PFSK-1 (cell line): Measurements from ENCODE around the gene RAD51B.

Experiments
- FOXP2 ChIP-seq: optimal IDR thresholded peaks from 2 replicates; pipeline ENCODE3; 2011; ENCODE audit warnings: borderline replicate concordance, control low read depth, inconsistent platforms; ENCODE audit not compliant: insufficient read depth; ENCODE audit errors: extremely low read length, extremely low read depth
- POLR2AphosphoS5 ChIP-seq: IDR thresholded peaks from 2 replicates; pipeline ENCODE4 v1.6.1; 2012; ENCODE audit warnings: low read depth, mild to moderate bottlenecking, control low read depth, low read length, moderate library complexity
- SIN3A ChIP-seq: IDR thresholded peaks from 2 replicates; pipeline ENCODE4 v1.6.1; 2012; ENCODE audit warnings: mild to moderate bottlenecking, low read length, moderate library complexity, borderline replicate concordance; ENCODE audit not compliant: insufficient read depth
- TAF1 ChIP-seq: IDR thresholded peaks from 2 replicates; pipeline ENCODE4 v1.6.1; 2012; ENCODE audit warnings: low read length, control low read depth, borderline replicate concordance; ENCODE audit not compliant: insufficient read depth
- TF ChIP-seq, protein P1 (sequence below), 2 experiments: IDR thresholded peaks; 2 replicates each; pipeline versions ENCODE4 v1.6.1 to v1.8.0; 2011 to 2012; ENCODE audit warnings: low read depth in 2 of 2, low read length in 2 of 2, control low read depth in 1 of 2, inconsistent platforms in 1 of 2, mild to moderate bottlenecking in 1 of 2, moderate library complexity in 1 of 2; ENCODE audit not compliant: insufficient read depth in 1 of 2

The RAD51B gene

DNA sequence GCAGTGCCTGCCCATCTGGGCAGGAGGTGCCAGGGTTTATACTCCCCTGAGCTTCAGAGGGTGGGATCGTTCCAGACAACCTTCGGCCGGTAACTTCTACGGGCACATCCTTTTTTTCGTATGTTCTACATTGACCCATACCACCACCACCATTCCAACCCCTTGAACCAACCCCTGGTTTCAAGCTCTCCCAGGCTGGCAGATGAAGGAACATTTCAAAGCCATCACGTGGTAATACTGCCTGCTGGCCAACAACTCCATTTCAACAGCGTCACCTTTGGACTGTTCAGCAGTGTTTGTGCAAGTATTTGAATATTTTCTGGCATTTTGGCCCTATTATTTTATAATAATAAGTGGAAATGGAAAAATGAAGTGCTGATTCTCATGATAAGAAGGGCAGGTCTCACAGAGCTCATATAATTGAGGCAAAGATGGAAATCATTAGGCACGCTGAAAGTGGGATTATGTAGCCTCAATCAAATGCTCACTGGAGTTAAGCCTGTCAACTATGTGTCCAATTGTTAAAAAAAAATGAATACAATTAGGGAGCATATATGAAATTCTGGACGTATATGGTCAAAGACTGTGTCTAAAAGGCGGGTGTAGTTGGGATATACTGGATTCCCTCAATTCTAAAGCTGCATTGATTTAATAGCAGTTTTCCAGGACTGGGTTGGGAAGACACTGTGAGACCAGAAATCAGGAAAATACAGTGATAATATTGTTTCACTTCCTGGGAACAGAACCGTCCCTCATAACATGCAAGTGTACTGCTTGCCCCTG is 811.2 kb downstream of the RAD51B start:
- TF ChIP-seq FOXP2 (no peak), SIN3A (no peak), POLR2AphosphoS5 (no peak), TAF1 (no peak)
- TF ChIP-seq, protein P1, sequence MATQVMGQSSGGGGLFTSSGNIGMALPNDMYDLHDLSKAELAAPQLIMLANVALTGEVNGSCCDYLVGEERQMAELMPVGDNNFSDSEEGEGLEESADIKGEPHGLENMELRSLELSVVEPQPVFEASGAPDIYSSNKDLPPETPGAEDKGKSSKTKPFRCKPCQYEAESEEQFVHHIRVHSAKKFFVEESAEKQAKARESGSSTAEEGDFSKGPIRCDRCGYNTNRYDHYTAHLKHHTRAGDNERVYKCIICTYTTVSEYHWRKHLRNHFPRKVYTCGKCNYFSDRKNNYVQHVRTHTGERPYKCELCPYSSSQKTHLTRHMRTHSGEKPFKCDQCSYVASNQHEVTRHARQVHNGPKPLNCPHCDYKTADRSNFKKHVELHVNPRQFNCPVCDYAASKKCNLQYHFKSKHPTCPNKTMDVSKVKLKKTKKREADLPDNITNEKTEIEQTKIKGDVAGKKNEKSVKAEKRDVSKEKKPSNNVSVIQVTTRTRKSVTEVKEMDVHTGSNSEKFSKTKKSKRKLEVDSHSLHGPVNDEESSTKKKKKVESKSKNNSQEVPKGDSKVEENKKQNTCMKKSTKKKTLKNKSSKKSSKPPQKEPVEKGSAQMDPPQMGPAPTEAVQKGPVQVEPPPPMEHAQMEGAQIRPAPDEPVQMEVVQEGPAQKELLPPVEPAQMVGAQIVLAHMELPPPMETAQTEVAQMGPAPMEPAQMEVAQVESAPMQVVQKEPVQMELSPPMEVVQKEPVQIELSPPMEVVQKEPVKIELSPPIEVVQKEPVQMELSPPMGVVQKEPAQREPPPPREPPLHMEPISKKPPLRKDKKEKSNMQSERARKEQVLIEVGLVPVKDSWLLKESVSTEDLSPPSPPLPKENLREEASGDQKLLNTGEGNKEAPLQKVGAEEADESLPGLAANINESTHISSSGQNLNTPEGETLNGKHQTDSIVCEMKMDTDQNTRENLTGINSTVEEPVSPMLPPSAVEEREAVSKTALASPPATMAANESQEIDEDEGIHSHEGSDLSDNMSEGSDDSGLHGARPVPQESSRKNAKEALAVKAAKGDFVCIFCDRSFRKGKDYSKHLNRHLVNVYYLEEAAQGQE (IDR thresholded peaks at IDR 0.05; ENCODE audit: insufficient read depth in 1 of 2, low read depth in 2 of 2, low read length in 2 of 2) = no peak

DNA sequence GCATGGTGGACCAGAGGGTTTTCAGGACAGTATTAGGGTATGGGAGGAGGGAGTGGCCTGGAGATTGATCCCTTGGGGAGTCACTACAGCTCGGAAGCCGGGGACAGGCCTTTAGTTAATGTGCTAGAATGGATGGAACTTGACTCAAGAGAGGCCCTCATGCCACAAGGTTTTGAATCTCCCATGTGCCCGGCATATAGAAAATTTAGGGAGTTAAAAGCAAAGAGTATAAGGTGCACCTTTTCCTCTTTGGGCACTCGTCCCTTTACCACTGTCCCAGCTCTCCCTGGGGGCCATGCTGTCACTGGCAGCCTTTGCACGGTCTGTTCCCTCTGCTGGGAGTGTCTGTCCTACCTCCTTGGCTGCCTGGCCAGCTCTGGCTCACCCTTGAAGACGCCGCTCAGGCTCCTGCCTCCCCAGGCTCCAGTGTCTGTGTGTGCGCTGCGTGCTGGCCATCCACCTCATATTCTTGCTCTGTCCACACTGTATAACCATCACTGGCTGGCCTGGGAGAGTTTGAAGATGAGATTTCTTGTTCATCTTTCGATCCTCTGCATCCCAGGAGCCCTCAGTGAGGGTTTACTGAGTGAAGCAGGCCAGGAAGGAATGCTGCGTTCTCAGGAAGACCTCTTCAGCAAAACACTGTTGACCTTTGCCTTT is 811.9 kb downstream of the RAD51B start:
- TF ChIP-seq, protein P1 (IDR thresholded peaks at IDR 0.05; ENCODE audit: insufficient read depth in 1 of 2, low read depth in 2 of 2, low read length in 2 of 2) = no peak
- TF ChIP-seq TAF1 (no peak), POLR2AphosphoS5 (no peak), SIN3A (no peak), FOXP2 (no peak)

DNA sequence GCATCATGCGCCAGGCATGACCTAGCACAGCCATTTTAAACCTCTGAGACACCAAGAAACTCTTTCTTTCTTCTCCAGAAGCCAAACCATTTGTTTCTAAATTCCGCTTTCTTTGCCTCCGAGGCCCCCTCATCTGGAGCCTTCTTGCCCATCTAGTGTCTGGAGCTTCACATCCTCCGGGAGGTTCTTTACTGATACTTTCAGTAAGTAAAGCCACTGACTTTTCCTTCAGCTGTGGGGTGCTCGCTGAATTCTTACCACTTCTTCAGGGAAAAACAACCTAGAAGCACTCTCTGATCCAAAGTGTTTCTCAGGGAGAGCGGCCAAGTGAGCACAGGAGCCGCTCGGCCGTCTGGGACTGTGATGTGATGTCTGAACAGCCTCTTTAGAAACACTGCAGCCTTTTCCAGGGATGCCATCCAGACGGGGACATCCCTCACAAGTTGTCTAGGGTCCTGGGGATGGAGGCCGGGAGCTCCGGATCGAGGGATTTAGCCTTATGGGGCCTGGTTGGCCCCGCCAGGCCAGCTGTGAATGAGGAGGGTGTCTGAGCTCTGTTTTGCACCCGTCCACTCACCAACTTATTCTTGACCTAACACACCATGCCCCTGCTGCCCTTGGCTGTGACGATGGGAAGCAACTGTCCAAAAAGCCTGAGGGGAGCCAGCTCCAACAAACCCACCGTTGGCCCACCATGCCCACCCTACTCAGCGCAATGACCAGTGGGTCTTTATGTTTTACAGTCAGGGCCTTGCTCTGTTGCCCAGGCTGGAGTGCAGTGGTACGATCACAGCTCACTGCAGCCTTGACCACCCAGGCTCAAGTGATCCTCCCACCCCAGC is 812.7 kb downstream of the RAD51B start:
- TF ChIP-seq SIN3A (no peak), FOXP2 (no peak), TAF1 (no peak), POLR2AphosphoS5 (no peak)
- TF ChIP-seq, protein P1 (IDR thresholded peaks at IDR 0.05; ENCODE audit: insufficient read depth in 1 of 2, low read depth in 2 of 2, low read length in 2 of 2) = no peak

DNA sequence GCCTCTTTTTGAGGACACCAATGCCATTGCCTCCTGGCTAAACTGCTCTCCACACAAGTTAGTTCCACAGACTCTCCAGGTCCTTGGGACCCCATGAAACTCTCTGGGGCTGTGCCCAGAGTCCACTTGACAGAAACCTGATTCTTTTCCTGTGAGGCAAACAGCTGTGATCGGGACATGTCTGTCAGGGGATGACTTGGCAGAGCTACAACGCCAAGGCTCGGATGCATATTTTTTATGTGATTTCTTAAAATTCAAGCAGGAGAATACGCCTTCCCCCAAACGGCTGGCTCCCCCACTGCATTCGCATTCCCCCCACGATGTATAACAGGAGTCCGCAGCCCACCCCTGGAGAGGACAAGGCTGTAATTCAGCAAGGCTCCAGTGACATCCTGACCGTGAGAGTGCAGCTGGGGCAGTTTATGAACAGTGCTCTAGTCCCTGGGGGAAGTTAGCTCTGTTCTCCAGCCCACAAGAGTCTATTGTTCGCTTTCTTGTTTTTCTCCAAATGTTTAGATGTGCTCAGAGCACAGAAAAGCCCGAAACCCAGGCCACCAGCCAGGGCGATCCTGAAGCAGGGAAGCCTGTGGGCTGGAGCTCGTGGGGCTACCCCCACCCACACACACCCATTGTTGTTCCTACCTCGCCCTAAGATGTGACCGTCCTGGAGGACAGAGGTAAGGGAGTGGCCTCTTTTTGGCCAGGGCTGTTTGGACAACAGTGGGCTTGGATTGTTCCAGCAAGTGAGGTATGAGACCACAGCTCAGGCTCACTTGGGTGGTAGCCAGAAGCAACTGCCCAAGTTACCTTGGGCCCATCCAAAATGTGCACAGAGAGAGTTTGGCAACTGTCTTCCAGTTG is 813.8 kb downstream of the RAD51B start:
- no peak for TF ChIP-seq TAF1
- no peak for TF ChIP-seq POLR2AphosphoS5
- no peak for TF ChIP-seq FOXP2
- no peak for TF ChIP-seq SIN3A
- TF ChIP-seq, protein P1 (IDR thresholded peaks at IDR 0.05; ENCODE audit: insufficient read depth in 1 of 2, low read depth in 2 of 2, low read length in 2 of 2) = no peak
